Measurements from ENCODE around the gene LMX1B.

The LMX1B gene

GRCh38 chr9:126663661-126664072, 49.9 kb downstream of the LMX1B start:
- DNase-seq, result no peak

- no peak for DNase-seq
Observed at GRCh38 chr9:126664900-126665643, 51.3 kb downstream of the LMX1B start.

DNA sequence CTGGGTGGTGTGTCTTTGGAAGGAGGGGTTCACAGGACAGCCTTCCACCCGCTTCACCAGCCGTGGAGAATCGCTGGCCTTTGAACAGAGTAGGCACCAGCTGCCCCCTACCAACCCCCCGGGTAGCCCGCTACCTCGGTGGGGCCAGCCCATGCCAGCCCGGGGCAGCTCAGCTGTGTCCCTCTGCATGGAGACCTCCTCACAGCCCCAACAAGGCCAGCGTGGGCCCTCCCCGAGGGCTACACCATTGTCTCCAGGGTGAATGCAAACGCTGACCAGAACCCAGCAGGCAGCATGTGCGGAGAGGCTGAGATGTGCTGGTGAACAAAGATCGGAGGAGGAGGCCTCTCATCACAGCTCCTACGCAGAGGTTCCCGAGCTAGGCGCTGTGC, 51.9 kb downstream of the LMX1B start:
- DNase-seq, result no peak

DNA sequence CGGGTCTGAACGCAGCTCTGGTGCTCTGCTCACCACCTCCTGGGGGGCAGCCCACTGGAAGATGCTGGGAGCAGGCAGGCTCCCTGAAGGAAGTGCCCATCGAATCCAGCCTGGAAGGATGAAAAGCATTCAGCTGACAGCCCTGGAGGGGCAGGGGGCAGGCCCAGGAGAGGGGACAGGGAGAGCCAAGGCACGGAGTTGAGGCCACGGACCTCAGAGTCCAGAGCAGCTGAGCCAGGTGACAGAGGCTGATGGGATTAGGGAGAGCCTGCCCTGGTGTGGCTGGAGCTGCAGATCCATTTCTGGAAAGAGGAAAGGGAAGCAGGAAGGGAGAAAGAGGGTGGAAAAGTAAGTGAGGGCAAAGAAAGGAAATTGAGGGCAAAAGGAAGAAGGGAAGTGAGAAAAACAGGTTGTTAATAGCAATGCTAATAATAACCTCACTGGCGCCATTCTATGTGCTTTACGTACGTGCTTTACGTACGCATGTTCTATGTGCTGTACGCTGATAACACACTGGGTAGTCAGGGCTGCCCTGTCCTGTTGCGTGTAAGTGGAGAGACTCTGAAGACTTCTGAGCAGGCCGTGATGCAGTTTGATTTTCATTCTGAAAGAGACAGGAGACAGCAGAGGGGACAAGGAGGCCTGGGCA, 52.6 kb downstream of the LMX1B start:
- DNase-seq, result no peak

DNA sequence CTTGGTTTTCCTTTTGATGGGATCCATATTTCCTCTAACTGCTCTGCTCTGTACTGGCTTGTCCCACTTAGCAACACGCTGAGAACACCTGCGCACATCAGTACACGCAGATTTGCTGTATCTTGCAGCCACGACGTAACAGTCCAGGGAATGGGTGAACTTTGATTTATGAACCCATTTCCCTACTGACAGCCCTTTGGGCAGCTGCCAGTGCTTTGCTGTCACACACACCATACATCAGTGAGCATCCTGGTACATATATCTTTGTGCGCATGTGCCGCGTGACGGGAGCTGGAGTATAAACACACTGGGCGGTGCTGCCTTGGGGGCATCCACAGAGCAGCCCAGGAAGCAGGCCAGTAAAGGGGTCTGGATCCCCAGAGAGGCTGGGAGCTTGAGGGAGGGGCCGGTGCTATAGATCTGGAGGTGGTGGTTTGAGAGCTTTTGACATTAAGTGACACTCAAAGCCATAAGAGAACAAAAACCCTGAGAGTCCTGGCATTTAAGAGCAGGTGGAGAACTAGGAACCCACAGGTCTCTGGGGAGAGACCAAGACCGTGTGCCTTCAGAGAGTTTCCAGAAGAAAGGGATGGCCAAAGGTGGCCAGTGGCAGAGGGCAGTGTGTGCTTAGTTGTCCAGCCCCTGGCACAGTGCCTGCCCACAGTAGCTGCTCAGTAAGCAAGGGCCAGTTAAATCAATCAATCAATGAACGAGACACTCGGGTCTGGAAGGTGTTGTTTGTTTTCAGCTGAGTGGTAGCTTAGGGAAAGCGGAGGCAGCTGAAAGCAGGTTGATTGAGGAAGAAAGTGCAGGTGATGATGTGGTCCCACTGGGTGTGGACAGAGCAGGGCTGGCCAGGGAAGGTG, 53.7 kb downstream of the LMX1B start:
- DNase-seq, result no peak

GRCh38 chr9:126668058-126668457, 54.3 kb downstream of the LMX1B start:
- no peak for DNase-seq

- no peak for DNase-seq
Observed at GRCh38 chr9:126669108-126669507, 55.4 kb downstream of the LMX1B start.

- DNase-seq, result no peak
Observed at GRCh38 chr9:126670270-126670669, 56.5 kb downstream of the LMX1B start.

GRCh38 chr9:126671381-126671831, 57.7 kb downstream of the LMX1B start:
- DNase-seq, result no peak

DNA sequence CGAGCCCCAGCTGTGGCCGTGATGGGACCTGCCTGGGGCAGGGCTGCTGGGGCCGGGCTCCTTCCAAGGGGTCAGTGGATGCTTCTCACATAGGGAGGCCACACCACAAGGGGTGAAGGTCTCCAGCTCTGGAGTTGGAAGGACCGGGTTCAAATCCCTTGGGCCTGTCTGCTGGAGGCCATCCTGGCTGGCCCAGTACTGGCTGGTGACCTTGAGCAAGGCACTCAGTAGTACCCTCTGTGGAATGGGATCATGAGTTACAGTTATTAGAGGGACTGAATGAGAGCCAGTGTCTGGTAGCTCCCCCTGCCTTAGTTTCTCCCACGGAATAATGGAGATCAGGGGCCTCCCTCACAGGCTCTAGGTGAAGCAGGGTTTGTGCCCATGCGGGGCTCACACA, 58.3 kb downstream of the LMX1B start:
- DNase-seq, result no peak

GRCh38 chr9:126672634-126673284, 59.0 kb downstream of the LMX1B start:
- no peak for DNase-seq

- no peak for DNase-seq
Observed at GRCh38 chr9:126673689-126674364, 60.1 kb downstream of the LMX1B start.

GRCh38 chr9:126674365-126675146, 60.8 kb downstream of the LMX1B start:
- DNase-seq, result no peak

GRCh38 chr9:126675147-126675467, 61.4 kb downstream of the LMX1B start:
- DNase-seq, result no peak

GRCh38 chr9:126676102-126676684, 62.5 kb downstream of the LMX1B start:
- DNase-seq, result no peak

GRCh38 chr9:126676685-126677143, 63.0 kb downstream of the LMX1B start:
- no peak for DNase-seq

GRCh38 chr9:126677188-126678084, 63.7 kb downstream of the LMX1B start:
- DNase-seq, result no peak

DNA sequence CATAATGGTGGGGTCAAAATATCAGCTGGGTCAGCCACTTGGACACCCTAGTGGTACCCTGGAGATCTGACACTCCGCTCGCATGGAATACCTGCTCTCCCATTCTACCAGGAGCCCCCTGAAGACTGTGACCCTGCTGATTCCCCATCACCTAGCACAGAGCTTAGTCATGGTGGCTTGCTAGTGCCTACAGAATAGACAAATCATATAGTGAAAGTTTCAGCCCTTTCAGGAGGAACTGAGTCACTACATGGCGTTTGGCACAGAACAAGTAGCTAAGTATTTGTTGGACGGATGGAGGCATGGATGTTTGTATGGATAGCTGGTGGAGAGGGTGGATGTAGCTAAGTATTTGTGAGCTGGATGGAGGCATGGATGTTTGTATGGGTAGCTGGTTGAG, 65.3 kb downstream of the LMX1B start:
- no peak for DNase-seq

GRCh38 chr9:126681336-126681735, 67.6 kb downstream of the LMX1B start:
- no peak for DNase-seq

DNA sequence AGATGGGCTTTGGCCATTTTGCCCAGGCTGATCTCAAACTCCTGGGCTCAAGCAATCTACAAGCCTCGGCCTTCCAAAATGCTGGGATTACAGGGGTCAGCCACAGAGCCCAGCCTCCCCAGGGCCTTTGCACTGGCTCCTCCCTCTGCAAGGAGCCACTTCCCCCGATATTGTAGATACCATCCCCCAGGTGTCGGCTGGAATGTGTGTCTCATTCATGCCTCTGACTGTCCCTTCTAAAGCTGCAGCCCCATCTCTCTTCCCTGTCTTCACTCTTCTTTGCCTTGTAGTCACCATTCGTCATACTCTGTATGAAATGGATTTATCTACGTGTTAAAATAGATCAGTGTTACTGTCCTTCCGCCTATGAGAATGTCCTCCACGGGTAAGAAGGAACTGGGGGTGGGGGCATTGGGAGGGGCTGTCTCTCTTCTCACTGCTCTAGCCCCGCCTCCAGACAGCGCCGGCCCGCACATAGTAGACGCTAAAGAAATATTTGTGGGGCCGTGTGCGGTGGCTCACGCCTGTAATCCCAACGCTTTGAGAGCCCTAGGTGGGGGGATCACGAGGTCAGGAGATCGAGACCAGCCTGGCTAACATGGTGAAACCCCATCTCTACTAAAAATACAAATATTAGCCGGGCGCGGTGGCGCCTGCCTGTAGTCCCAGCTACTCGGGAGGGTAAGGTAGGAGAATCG, 68.5 kb downstream of the LMX1B start:
- no peak for DNase-seq
